ENCODE results near the gene SCIN. TPM values are rescaled to one million over a fixed set of nuclear protein-coding genes. Genes with fewer than 3 reads are reported as not detected.
"Not testable (repeated sequence)": the region's sequence is repeated elsewhere in the genome, so short reads cannot be mapped to it uniquely, and the experiment has no call there.

Gene SCIN
- total and polyA plus RNA-seq, 2 experiments from 2014 or later = 0.32 to 0.64 TPM

DNA sequence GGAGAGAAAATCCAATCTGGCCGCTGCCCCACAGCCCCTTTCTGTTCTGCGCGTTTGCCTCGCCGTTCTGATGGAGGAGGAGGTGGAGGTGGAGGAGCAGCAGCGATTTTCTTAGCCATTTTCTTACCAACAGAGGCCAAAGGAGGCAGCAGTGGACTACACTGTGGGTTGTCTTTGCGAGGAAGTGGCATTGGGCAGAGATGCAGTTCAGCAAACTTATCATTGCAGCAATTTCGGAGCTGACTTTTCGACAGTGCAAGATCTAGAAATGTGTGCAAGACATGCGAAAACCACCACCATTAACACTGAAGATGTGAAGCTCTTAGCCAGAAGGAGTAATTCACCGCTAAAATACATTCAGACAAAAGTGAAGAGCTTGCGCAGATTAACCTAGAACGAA is 115.0 kb downstream of the SCIN start:
- Histone ChIP-seq H3K9me3 (ENCODE audit: low read depth) (no peaks in the 10 kb centered on the region), H3K4me2 (ENCODE audit: unreplicated experiment) (no peak overlapping the region), H3K79me2 (ENCODE audit: insufficient read depth) (peaks cover 28% of the 10 kb centered on the region), H3K27ac (peak overlapping the region; percentile 62), H4K20me1 (ENCODE audit: insufficient read depth) (no peaks in the 10 kb centered on the region), H3K9ac (peak overlapping the region; percentile 86), H3K9me2 (ENCODE audit: insufficient read depth) (no peaks in the 10 kb centered on the region), H3K27me3 (replicated peaks; ENCODE audit: insufficient read depth) (no peaks in the 10 kb centered on the region), H3K4me1 (ENCODE audit: insufficient read depth) (peaks cover 16% of the 10 kb centered on the region), H3K4me3 (peak overlapping the region; percentile 90; the same call in 1 of the 2 replicates), H3K36me3 (ENCODE audit: low read depth) (no peaks in the 10 kb centered on the region), H2AFZ (peak overlapping the region; percentile 85), H3F3A (ENCODE audit: insufficient read depth) (peaks cover 9% of the 10 kb centered on the region)
- 67 to 68% methylated on average over 13 of the region's 13 CpGs for WGBS, 2 experiments (ENCODE audit: low coverage in 1 of 2, low lambda C conversion rate in 2 of 2, missing lambda C conversion rate in 2 of 2)
- peak; percentile 73 for DNase-seq
- in situ Hi-C loops (cut with MboI) = no loop called here
- TF ChIP-seq EZH2 (IDR thresholded peaks at IDR 0.05; ENCODE audit: insufficient read depth, poor library complexity, severe bottlenecking) (no peak), EZH2phosphoT487 (IDR thresholded peaks at IDR 0.05; ENCODE audit: insufficient read depth, low read depth) (no peak)

GRCh38 chr7:12686234-12686890 is 115.8 kb downstream of the SCIN start:
- in situ Hi-C loops (cut with MboI) = no loop called here
- peak overlapping the region; percentile 62 for H3K27ac ChIP-seq
- H3K79me2 ChIP-seq (ENCODE audit: insufficient read depth) = peaks cover 34% of the 10 kb centered on the region
- peak overlapping the region; percentile 86 for H3K9ac ChIP-seq
- peak; percentile 91 for DNase-seq
- peak overlapping the region; percentile 85 for H2AFZ ChIP-seq
- peak overlapping the region; percentile 66 for H3K4me2 ChIP-seq (ENCODE audit: unreplicated experiment)
- TF ChIP-seq EZH2 (IDR thresholded peaks at IDR 0.05; ENCODE audit: insufficient read depth, poor library complexity, severe bottlenecking) (no peak), EZH2phosphoT487 (IDR thresholded peaks at IDR 0.05; ENCODE audit: insufficient read depth, low read depth) (no peak)
- H3F3A ChIP-seq (ENCODE audit: insufficient read depth) = peaks cover 9% of the 10 kb centered on the region
- no peaks in the 10 kb centered on the region for H3K36me3 ChIP-seq (ENCODE audit: low read depth)
- H3K4me3 ChIP-seq = peak overlapping the region; percentile 90
- H4K20me1 ChIP-seq (ENCODE audit: insufficient read depth) = no peaks in the 10 kb centered on the region
- no peaks in the 10 kb centered on the region for H3K9me2 ChIP-seq (ENCODE audit: insufficient read depth)
- WGBS, 2 experiments (ENCODE audit: low coverage in 1 of 2, low lambda C conversion rate in 2 of 2, missing lambda C conversion rate in 2 of 2) = 7 to 10% methylated on average over 40 to 52 of the region's 54 CpGs
- peaks cover 20% of the 10 kb centered on the region for H3K4me1 ChIP-seq (ENCODE audit: insufficient read depth)
- H3K9me3 ChIP-seq (ENCODE audit: low read depth) = no peaks in the 10 kb centered on the region
- no peaks in the 10 kb centered on the region for H3K27me3 ChIP-seq (replicated peaks; ENCODE audit: insufficient read depth)

DNA sequence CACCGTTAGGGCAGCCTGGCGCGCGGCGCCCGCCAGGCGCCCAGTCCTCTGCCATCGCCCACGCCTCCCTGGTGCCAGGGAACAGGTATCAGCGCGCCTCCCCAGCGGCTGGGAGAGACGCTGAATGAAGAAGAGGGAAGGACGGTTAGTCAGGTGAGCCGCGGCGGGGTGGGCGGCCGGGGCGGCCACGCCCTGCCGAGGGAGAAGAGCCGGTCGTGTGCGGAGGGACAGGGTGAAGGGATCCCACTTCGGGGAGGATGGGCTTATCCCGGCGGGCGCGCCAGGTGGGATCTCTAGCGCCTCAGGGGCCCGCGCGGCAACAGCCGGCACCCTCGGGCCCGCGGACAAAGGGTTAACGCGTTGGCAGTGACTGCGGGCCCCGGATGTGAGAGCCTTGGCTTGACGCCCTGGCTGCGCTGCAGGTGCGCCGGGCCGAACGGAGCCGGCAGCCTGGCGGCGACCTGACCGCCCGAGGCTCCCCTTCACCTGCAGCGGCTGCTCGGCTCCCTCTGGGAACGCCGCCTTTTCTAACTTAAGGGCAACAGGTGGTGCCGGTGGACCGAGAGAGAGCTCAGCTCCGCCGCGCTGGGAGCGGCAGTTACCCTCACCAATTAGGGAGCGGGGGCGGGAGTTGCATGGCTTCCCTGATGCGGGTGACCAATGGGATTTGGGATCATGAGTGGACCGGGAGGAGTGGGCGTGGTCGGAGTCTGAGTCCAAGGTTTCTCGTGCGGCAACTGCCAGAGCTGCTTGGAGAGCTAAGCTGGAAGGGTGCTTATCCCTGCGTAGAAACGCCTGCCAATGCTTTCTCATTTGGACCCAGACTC is 116.6 kb downstream of the SCIN start, which contains the start of gene ARL4A:
TSS of gene ARL4A (plus strand) at position 743 of the 827 bp plus-strand sequence. CDS start 622 bp downstream, outside the sequence.
- Histone ChIP-seq H3K4me1 (ENCODE audit: insufficient read depth) (peaks cover 20% of the 10 kb centered on the region), H3K27me3 (replicated peaks; ENCODE audit: insufficient read depth) (no peaks in the 10 kb centered on the region), H2AFZ (peak within 1 kb of the TSS; percentile 85), H3K9me3 (ENCODE audit: low read depth) (no peaks in the 10 kb centered on the region), H3K36me3 (ENCODE audit: low read depth) (no peaks in the 10 kb centered on the region), H3K4me2 (ENCODE audit: unreplicated experiment) (peak within 1 kb of the TSS; percentile 89), H3K9me2 (ENCODE audit: insufficient read depth) (no peaks in the 10 kb centered on the region), H3K9ac (peak within 1 kb of the TSS; percentile 86), H3K4me3 (peak within 1 kb of the TSS; percentile 90), H3K79me2 (ENCODE audit: insufficient read depth) (peaks cover 41% of the 10 kb centered on the region), H3F3A (ENCODE audit: insufficient read depth) (peaks cover 9% of the 10 kb centered on the region), H3K27ac (peak within 1 kb of the TSS; percentile 62), H4K20me1 (ENCODE audit: insufficient read depth) (no peaks in the 10 kb centered on the region)
- TF ChIP-seq EZH2phosphoT487 (IDR thresholded peaks at IDR 0.05; ENCODE audit: insufficient read depth, low read depth) (no peak), EZH2 (IDR thresholded peaks at IDR 0.05; ENCODE audit: insufficient read depth, poor library complexity, severe bottlenecking) (no peak)
- in situ Hi-C loops (cut with MboI) = no loop called here
- peak; percentile 100 for DNase-seq
- 0 to 1% methylated on average over 54 to 68 of the region's 73 CpGs for WGBS, 2 experiments (ENCODE audit: low coverage in 1 of 2, low lambda C conversion rate in 2 of 2, missing lambda C conversion rate in 2 of 2)

DNA sequence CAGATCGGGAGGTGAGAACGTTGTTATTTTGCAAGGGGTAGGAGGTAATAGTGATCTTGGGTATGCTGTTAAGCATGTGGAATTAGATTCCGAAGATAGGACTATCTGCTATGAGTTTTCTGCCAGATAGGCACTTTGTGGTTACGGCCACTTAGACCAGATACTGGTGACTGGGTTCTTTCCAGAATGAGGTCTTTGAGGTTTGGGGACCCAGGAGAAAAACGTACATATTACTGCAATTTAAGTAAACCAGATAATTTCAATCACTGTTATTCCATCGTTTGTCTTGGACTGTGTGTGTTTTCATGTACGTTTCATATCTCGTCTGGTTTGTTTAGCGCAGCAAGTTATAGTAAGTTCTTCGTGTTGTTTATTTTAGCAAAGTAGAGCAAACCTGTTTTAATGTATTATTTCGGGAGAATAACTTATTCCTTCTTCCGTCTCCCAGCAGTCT is 117.2 kb downstream of the SCIN start:
- peak overlapping the region; percentile 85 for H2AFZ ChIP-seq
- peak overlapping the region; percentile 90 for H3K4me3 ChIP-seq
- H4K20me1 ChIP-seq (ENCODE audit: insufficient read depth) = no peaks in the 10 kb centered on the region
- no peak for DNase-seq
- H3K4me1 ChIP-seq (ENCODE audit: insufficient read depth) = peaks cover 20% of the 10 kb centered on the region
- peaks cover 9% of the 10 kb centered on the region for H3F3A ChIP-seq (ENCODE audit: insufficient read depth)
- in situ Hi-C loops (cut with MboI) = no loop called here
- no peaks in the 10 kb centered on the region for H3K27me3 ChIP-seq (replicated peaks; ENCODE audit: insufficient read depth)
- H3K36me3 ChIP-seq (ENCODE audit: low read depth) = no peaks in the 10 kb centered on the region
- no peak for TF ChIP-seq EZH2 (IDR thresholded peaks at IDR 0.05; ENCODE audit: insufficient read depth, poor library complexity, severe bottlenecking)
- peaks cover 47% of the 10 kb centered on the region for H3K79me2 ChIP-seq (ENCODE audit: insufficient read depth)
- H3K9me3 ChIP-seq (ENCODE audit: low read depth) = no peaks in the 10 kb centered on the region
- H3K9ac ChIP-seq = peak overlapping the region; percentile 86
- 4 to 5% methylated on average over 12 of the region's 12 CpGs for WGBS, 2 experiments (ENCODE audit: low coverage in 1 of 2, low lambda C conversion rate in 2 of 2, missing lambda C conversion rate in 2 of 2)
- H3K27ac ChIP-seq = no peak overlapping the region
- H3K9me2 ChIP-seq (ENCODE audit: insufficient read depth) = no peaks in the 10 kb centered on the region
- H3K4me2 ChIP-seq (ENCODE audit: unreplicated experiment) = peak overlapping the region; percentile 89

GRCh38 chr7:12688485-12689170 is 118.1 kb downstream of the SCIN start:
- H3K4me2 ChIP-seq (ENCODE audit: unreplicated experiment) = peak overlapping the region; percentile 63
- peaks cover 47% of the 10 kb centered on the region for H3K79me2 ChIP-seq (ENCODE audit: insufficient read depth)
- 97 to 100% methylated on average over 3 of the region's 3 CpGs for WGBS, 2 experiments (ENCODE audit: low coverage in 1 of 2, low lambda C conversion rate in 2 of 2, missing lambda C conversion rate in 2 of 2)
- H2AFZ ChIP-seq; in situ Hi-C loops (cut with MboI); H3K9me3 ChIP-seq (ENCODE audit: low read depth); H3F3A ChIP-seq (ENCODE audit: insufficient read depth); H3K36me3 ChIP-seq (ENCODE audit: low read depth); H3K27ac ChIP-seq; H4K20me1 ChIP-seq (ENCODE audit: insufficient read depth); H3K9ac ChIP-seq; DNase-seq; H3K9me2 ChIP-seq (ENCODE audit: insufficient read depth); H3K27me3 ChIP-seq (replicated peaks; ENCODE audit: insufficient read depth): not testable (repeated sequence)
- peaks cover 20% of the 10 kb centered on the region for H3K4me1 ChIP-seq (ENCODE audit: insufficient read depth)
- H3K4me3 ChIP-seq = peak overlapping the region; percentile 90
